Measurements from ENCODE around the gene CST4. TPM values are rescaled to one million over a fixed set of nuclear protein-coding genes. Genes with fewer than 3 reads are reported as not detected.

Gene CST4
- not detected in 5 replicates for total RNA-seq (2022; extraction: Qiagen RNA extraction)

GRCh38 chr20:23688684-23689398 lies at the start of gene CST4:
Gene CST4, minus strand, starts transcription at chr20:23689038. Its CDS starts 69 bp downstream, at chr20:23688969.

GRCh38 chr20:23637282-23638221 lies 51.3 kb downstream of the CST4 start, which contains the start of gene CST3:
Gene CST3, minus strand, starts transcription at chr20:23637955. Its CDS starts 93 bp downstream, at chr20:23637862.

Other genes with a start within 250 kb of the CST4 start
- not detected in 5 replicates for gene CSTL1, start 249.4 kb downstream of the CST4 start, total RNA-seq (2022; extraction: Qiagen RNA extraction)
- gene CST11, start 236.2 kb downstream of the CST4 start, total RNA-seq (2022; extraction: Qiagen RNA extraction): not detected in 5 replicates
- not detected in 5 replicates for gene CST8, start 197.9 kb downstream of the CST4 start, total RNA-seq (2022; extraction: Qiagen RNA extraction)
- gene CST9L, start 120.6 kb downstream of the CST4 start, total RNA-seq (2022; extraction: Qiagen RNA extraction): not detected in 5 replicates
- not detected in 5 replicates for gene CST9, start 83.1 kb downstream of the CST4 start, total RNA-seq (2022; extraction: Qiagen RNA extraction)
- 211 to 436 TPM (median 403 TPM) in 5 replicates for gene CST3, start 51.1 kb downstream of the CST4 start, total RNA-seq (2022; extraction: Qiagen RNA extraction)
- gene CST1, start 61.9 kb upstream of the CST4 start, total RNA-seq (2022; extraction: Qiagen RNA extraction): 0.67 to 1.7 TPM (median 0.98 TPM) in 5 replicates
- 0.59 to 1.2 TPM (median 0.71 TPM) in 5 replicates for gene CST2, start 137.7 kb upstream of the CST4 start, total RNA-seq (2022; extraction: Qiagen RNA extraction)
- not detected in 5 replicates for gene CST5, start 190.7 kb upstream of the CST4 start, total RNA-seq (2022; extraction: Qiagen RNA extraction)

Measured in A549 treated with Hydrocortisone at 1 μM for 4 hours (cell line).